GM12875 (cell line): ENCODE results near the gene HMGN3.

Source experiments
- H3K4me3 ChIP-seq: one replicate; pipeline ENCODE4 v1.5.1; 2011; ENCODE audit warnings: low read depth, low read length, control low read depth
- CTCF ChIP-seq: IDR thresholded peaks from 2 replicates; pipeline ENCODE4 v1.5.1; 2011; ENCODE audit warnings: low read depth, mild to moderate bottlenecking, control low read depth, inconsistent platforms, low read length, moderate library complexity, borderline replicate concordance; ENCODE audit not compliant: insufficient read depth

The HMGN3 gene

GRCh38 chr6:79167931-79168694 lies 66.4 kb downstream of the HMGN3 start:
- TF ChIP-seq CTCF = no peak
- H3K4me3 ChIP-seq = no peak overlapping the region

GRCh38 chr6:79159846-79160245 lies 74.6 kb downstream of the HMGN3 start:
- TF ChIP-seq CTCF = no peak

GRCh38 chr6:79158856-79159516 lies 75.5 kb downstream of the HMGN3 start:
- H3K4me3 ChIP-seq = no peak overlapping the region
- no peak for TF ChIP-seq CTCF

More at GRCh38 chr6:79159846-79160245, 74.6 kb downstream of the HMGN3 start:
- no peak overlapping the region for H3K4me3 ChIP-seq

- TF ChIP-seq CTCF = no peak
- no peak overlapping the region for H3K4me3 ChIP-seq
Observed at GRCh38 chr6:79157961-79158644, 76.4 kb downstream of the HMGN3 start.

GRCh38 chr6:79152269-79152737 lies 82.2 kb downstream of the HMGN3 start:
- TF ChIP-seq CTCF = no peak
- H3K4me3 ChIP-seq = no peak overlapping the region
